OCI-LY1 (cell line): ENCODE data around the gene GUCY1B1.

Experiments
- H2AFZ ChIP-seq: fragments of 200-600 bp; sonication (generic), shearing (Covaris generic); 2 replicates; pipeline ENCODE4 v1.6.0; 2014; ENCODE audit warnings: antibody characterized with exemption, mild to moderate bottlenecking, low read length
- H3F3A ChIP-seq: fragments of 200-600 bp; sonication (generic), shearing (Covaris generic); 2 replicates; pipeline ENCODE4 v1.6.0; 2014; ENCODE audit warnings: mild to moderate bottlenecking, antibody characterized with exemption, low read length, moderate library complexity; ENCODE audit not compliant: insufficient read depth
- H3K27ac ChIP-seq: fragments of 200-600 bp; sonication (generic); 2 replicates; pipeline ENCODE4 v1.5.1; 2014; ENCODE audit warnings: low read length, mixed run types, mild to moderate bottlenecking, low read depth; ENCODE audit not compliant: poor library complexity, severe bottlenecking
- H3K27me3 ChIP-seq: fragments of 200-600 bp; sonication (generic); 2 replicates; pipeline ENCODE4 v1.6.0; 2014; ENCODE audit warnings: antibody characterized with exemption, mild to moderate bottlenecking, low read length, moderate library complexity; ENCODE audit not compliant: insufficient read depth
- H3K36me3 ChIP-seq: fragments of 200-600 bp; sonication (generic); 2 replicates; pipeline ENCODE4 v1.6.1; 2014; ENCODE audit warnings: mild to moderate bottlenecking, antibody characterized with exemption, low read length, moderate library complexity, mixed read lengths; ENCODE audit not compliant: insufficient read depth
- H3K4me1 ChIP-seq: fragments of 200-600 bp; sonication (generic); 2 replicates; pipeline ENCODE4 v1.5.1; 2014; ENCODE audit warnings: mild to moderate bottlenecking, low read length, moderate library complexity; ENCODE audit not compliant: insufficient read depth, severe bottlenecking
- H3K4me2 ChIP-seq: fragments of 200-600 bp; sonication (generic), shearing (Covaris generic); 2 replicates; pipeline ENCODE4 v1.6.1; 2014; ENCODE audit warnings: low read length
- H3K4me3 ChIP-seq: fragments of 200-600 bp; sonication (generic); 2 replicates; pipeline ENCODE4 v1.5.1; 2014; ENCODE audit warnings: low read length, low read depth, mild to moderate bottlenecking, mixed read lengths; ENCODE audit not compliant: poor library complexity, severe bottlenecking
- H3K79me2 ChIP-seq: fragments of 200-600 bp; shearing (Covaris generic); 2 replicates; pipeline ENCODE4 v1.6.1; 2016; ENCODE audit warnings: mixed run types, low read length, mixed read lengths; ENCODE audit not compliant: insufficient read depth
- H3K9ac ChIP-seq: fragments of 200-600 bp; sonication (generic), shearing (Covaris generic); 2 replicates; pipeline ENCODE4 v1.6.1; 2014; ENCODE audit warnings: mild to moderate bottlenecking, low read length, mixed read lengths
- H3K9me2 ChIP-seq: fragments of 200-600 bp; sonication (generic), shearing (Covaris generic); 2 replicates; pipeline ENCODE4 v1.6.1; 2014; ENCODE audit warnings: low read depth, mild to moderate bottlenecking, low read length, mixed read lengths
- H3K9me3 ChIP-seq: fragments of 200-600 bp; shearing (Covaris generic); 2 replicates; pipeline ENCODE4 v1.6.1; 2014; ENCODE audit warnings: low read length, mixed read lengths
- H4K20me1 ChIP-seq: fragments of 200-600 bp; sonication (generic), shearing (Covaris generic); 2 replicates; pipeline ENCODE4 v1.6.0; 2016; ENCODE audit warnings: mild to moderate bottlenecking, low read length; ENCODE audit not compliant: insufficient read depth
- EZH2 ChIP-seq: fragments of 200-600 bp; sonication (generic), shearing (Covaris generic); IDR thresholded peaks from 2 replicates; pipeline ENCODE4 v1.8.0; 2017; ENCODE audit warnings: borderline replicate concordance, mixed run types, mild to moderate bottlenecking, antibody characterized with exemption, low read length, moderate library complexity, mixed read lengths
- TF ChIP-seq, protein P1 (sequence below): fragments of 200-600 bp; sonication (generic), shearing (Covaris generic); IDR thresholded peaks from 2 replicates; pipeline ENCODE4 v1.5.1; 2017; ENCODE audit warnings: mild to moderate bottlenecking, antibody characterized with exemption, low read length, moderate library complexity, mixed read lengths

The GUCY1B1 gene

GRCh38 chr4:155799794-155800123, 40.9 kb downstream of the GUCY1B1 start:
- Histone ChIP-seq H2AFZ (no peak overlapping the region), H3K9ac (no peak overlapping the region), H3K4me2 (no peak overlapping the region), H3K9me2 (no peaks in the 10 kb centered on the region), H3K36me3 (no peaks in the 10 kb centered on the region), H4K20me1 (no peaks in the 10 kb centered on the region), H3K79me2 (no peaks in the 10 kb centered on the region), H3K27ac (no peak overlapping the region), H3K9me3 (no peaks in the 10 kb centered on the region), H3F3A (no peaks in the 10 kb centered on the region), H3K27me3 (no peaks in the 10 kb centered on the region), H3K4me3 (no peak overlapping the region), H3K4me1 (no peaks in the 10 kb centered on the region)
- TF ChIP-seq, protein P1, sequence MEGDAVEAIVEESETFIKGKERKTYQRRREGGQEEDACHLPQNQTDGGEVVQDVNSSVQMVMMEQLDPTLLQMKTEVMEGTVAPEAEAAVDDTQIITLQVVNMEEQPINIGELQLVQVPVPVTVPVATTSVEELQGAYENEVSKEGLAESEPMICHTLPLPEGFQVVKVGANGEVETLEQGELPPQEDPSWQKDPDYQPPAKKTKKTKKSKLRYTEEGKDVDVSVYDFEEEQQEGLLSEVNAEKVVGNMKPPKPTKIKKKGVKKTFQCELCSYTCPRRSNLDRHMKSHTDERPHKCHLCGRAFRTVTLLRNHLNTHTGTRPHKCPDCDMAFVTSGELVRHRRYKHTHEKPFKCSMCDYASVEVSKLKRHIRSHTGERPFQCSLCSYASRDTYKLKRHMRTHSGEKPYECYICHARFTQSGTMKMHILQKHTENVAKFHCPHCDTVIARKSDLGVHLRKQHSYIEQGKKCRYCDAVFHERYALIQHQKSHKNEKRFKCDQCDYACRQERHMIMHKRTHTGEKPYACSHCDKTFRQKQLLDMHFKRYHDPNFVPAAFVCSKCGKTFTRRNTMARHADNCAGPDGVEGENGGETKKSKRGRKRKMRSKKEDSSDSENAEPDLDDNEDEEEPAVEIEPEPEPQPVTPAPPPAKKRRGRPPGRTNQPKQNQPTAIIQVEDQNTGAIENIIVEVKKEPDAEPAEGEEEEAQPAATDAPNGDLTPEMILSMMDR: no peak
- no peak for TF ChIP-seq EZH2

- H3K9me3 ChIP-seq: no peaks in the 10 kb centered on the region
- no peaks in the 10 kb centered on the region for H3K27me3 ChIP-seq
- H3K9ac ChIP-seq: no peak overlapping the region
- no peak overlapping the region for H2AFZ ChIP-seq
- no peaks in the 10 kb centered on the region for H3F3A ChIP-seq
- TF ChIP-seq, protein P1: no peak
- TF ChIP-seq EZH2: no peak
- no peak overlapping the region for H3K4me2 ChIP-seq
- no peak overlapping the region for H3K4me3 ChIP-seq
- no peaks in the 10 kb centered on the region for H3K9me2 ChIP-seq
- no peaks in the 10 kb centered on the region for H4K20me1 ChIP-seq
- H3K4me1 ChIP-seq: no peaks in the 10 kb centered on the region
- no peaks in the 10 kb centered on the region for H3K79me2 ChIP-seq
- no peaks in the 10 kb centered on the region for H3K36me3 ChIP-seq
- no peak overlapping the region for H3K27ac ChIP-seq
These were observed 42.0 kb downstream of the GUCY1B1 start for GRCh38 chr4:155800685-155801343.

- H3K4me3 ChIP-seq: no peak overlapping the region
- H3K4me2 ChIP-seq: no peak overlapping the region
- H3F3A ChIP-seq: no peaks in the 10 kb centered on the region
- no peaks in the 10 kb centered on the region for H3K9me3 ChIP-seq
- H3K79me2 ChIP-seq: no peaks in the 10 kb centered on the region
- TF ChIP-seq, protein P1: no peak
- no peak for TF ChIP-seq EZH2
- no peak overlapping the region for H3K9ac ChIP-seq
- no peaks in the 10 kb centered on the region for H4K20me1 ChIP-seq
- no peaks in the 10 kb centered on the region for H3K9me2 ChIP-seq
- no peak overlapping the region for H3K27ac ChIP-seq
- H2AFZ ChIP-seq: no peak overlapping the region
- no peaks in the 10 kb centered on the region for H3K36me3 ChIP-seq
- no peaks in the 10 kb centered on the region for H3K27me3 ChIP-seq
- H3K4me1 ChIP-seq: no peaks in the 10 kb centered on the region
These were observed 43.6 kb downstream of the GUCY1B1 start for GRCh38 chr4:155802190-155802959.
